Measurements from ENCODE around the gene PPM1B. TPM values are rescaled to one million over a fixed set of nuclear protein-coding genes. Genes with fewer than 3 reads are reported as not detected.

Gene PPM1B
- total and polyA plus RNA-seq, 2 of the 13 experiments (the other 11 are each of a cell fraction or from before 2014, with no cell fraction given) = 24.4 to 25.0 TPM

DNA sequence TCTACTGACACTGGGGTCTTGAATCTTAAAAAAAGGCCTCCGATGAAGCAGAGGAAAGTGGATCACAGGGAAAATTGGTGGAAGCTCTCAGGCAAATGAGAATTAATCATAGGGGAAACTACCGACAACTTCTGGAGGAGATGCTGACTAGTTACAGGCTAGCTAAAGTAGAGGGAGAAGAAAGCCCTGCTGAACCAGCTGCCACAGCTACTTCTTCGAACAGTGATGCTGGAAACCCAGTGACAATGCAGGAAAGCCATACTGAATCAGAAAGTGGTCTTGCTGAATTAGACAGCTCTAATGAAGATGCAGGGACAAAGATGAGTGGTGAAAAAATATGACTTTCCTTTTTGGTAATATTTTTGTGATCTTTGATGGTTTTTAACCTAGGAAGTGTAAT, 61.7 kb downstream of the PPM1B start:
- Histone ChIP-seq H4K20me1 (ENCODE audit: insufficient read depth, low read length) (no peaks in the 10 kb centered on the region; the same call in 1 of the 2 replicates), H3K9ac (ENCODE audit: insufficient read depth, low read depth, low read length) (no peak overlapping the region), H3K9me3 (ENCODE audit: low read length) (no peaks in the 10 kb centered on the region), H3K4me1 (ENCODE audit: insufficient read depth, low read length) (peaks cover 13% of the 10 kb centered on the region), H3K27ac (ENCODE audit: extremely low read length, insufficient read depth, low read length) (no peak overlapping the region), H3K4me2 (ENCODE audit: low read depth, low read length) (no peak overlapping the region), H3K4me3 (replicated peaks in 1 of 3; ENCODE audit: insufficient read depth in 1 of 3, low read depth in 2 of 3, low read length in 3 of 3) (no peak overlapping the region), H3K27me3 (ENCODE audit: control insufficient read depth in 1 of 2, insufficient read depth in 2 of 2, low read length in 2 of 2) (no peaks in the 10 kb centered on the region), H3K36me3 (replicated peaks in 1 of 2; ENCODE audit: control insufficient read depth in 1 of 2, insufficient read depth in 2 of 2, low read length in 2 of 2) (peaks cover 0 to 8% of the 10 kb centered on the region in 2 experiments; a peak in 1 of 5 replicates), H3K79me2 (ENCODE audit: insufficient read depth, low read length) (no peaks in the 10 kb centered on the region), H2AFZ (ENCODE audit: low read length) (no peak overlapping the region)
- POLR2A ChIA-PET = no interaction called here
- no TSS peak for BruUV-seq (replicated peaks)
- no peak for ATAC-seq
- intact Hi-C loops (cut with micrococcal nuclease; ENCODE audit: unreplicated experiment) (loop anchor here (5.0 kb wide), 1 partner anchor 63 kb away; the partner anchor contains the start of gene PPM1B), in situ Hi-C loops (cut with HindIII; ENCODE audit: extremely low pct_ligation_motif_present, low pct_unique_long_range_greater_than_20kb) (no loop called here)
- WGBS (ENCODE audit: low lambda C conversion rate) = 96% methylated on average over 3 of the region's 3 CpGs
- CTCF ChIA-PET (ENCODE audit: low intra/inter-chr PET ratio, low total read pairs) = no interaction called here
- DNase-seq (ENCODE audit: low spot score) = no peak
- TF ChIP-seq, protein P1, sequence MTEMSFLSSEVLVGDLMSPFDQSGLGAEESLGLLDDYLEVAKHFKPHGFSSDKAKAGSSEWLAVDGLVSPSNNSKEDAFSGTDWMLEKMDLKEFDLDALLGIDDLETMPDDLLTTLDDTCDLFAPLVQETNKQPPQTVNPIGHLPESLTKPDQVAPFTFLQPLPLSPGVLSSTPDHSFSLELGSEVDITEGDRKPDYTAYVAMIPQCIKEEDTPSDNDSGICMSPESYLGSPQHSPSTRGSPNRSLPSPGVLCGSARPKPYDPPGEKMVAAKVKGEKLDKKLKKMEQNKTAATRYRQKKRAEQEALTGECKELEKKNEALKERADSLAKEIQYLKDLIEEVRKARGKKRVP (CRISPR knock-in tag; IDR thresholded peaks at IDR 0.05) = no peak
- TF ChIP-seq ZZZ3 (CRISPR knock-in tag; IDR thresholded peaks at IDR 0.05; ENCODE audit: borderline replicate concordance) = no peak
- TF ChIP-seq ZNF232 (CRISPR knock-in tag; IDR thresholded peaks at IDR 0.05; ENCODE audit: borderline replicate concordance) = no peak
- TF ChIP-seq ATF1 (CRISPR knock-in tag; IDR thresholded peaks at IDR 0.05) = no peak
- FAIRE-seq = no peak

GRCh38 chr2:44233450-44234128, 64.9 kb downstream of the PPM1B start:
- DNase-seq (ENCODE audit: low spot score) = peak; percentile 79
- no peak overlapping the region for H3K9ac ChIP-seq (ENCODE audit: insufficient read depth, low read depth, low read length)
- TF ChIP-seq DNMT3B (CRISPR knock-in tag; conservative IDR thresholded peaks at IDR 0.05) (no peak), SAP130 (CRISPR knock-in tag; IDR thresholded peaks at IDR 0.05; ENCODE audit: low read depth) (peak; percentile 38; the same call in 1 of the 2 replicates), ZNF232 (CRISPR knock-in tag; IDR thresholded peaks at IDR 0.05; ENCODE audit: borderline replicate concordance) (no peak), MAFG (CRISPR knock-in tag; IDR thresholded peaks at IDR 0.05) (no peak), KLF13 (CRISPR knock-in tag; IDR thresholded peaks at IDR 0.05) (no peak), ZNF24 (IDR thresholded peaks at IDR 0.05) (peak; percentile 83), EP300 (IDR thresholded peaks at IDR 0.05; ENCODE audit: low read depth in 2 of 2, low read length in 2 of 2) (peak in 1 of 2 experiments; percentile 46; a peak in 1 of 4 replicates), EP300 (CRISPR knock-in tag; IDR thresholded peaks at IDR 0.05; ENCODE audit: borderline replicate concordance) (no peak), ATF3 (CRISPR knock-in tag; IDR thresholded peaks at IDR 0.05) (peak; percentile 75; the same call in 1 of the 2 replicates), DPF2 (CRISPR knock-in tag; IDR thresholded peaks at IDR 0.05; ENCODE audit: borderline replicate concordance, low read depth) (peak; percentile 23; the same call in 1 of the 2 replicates)
- TF ChIP-seq, protein P2, sequence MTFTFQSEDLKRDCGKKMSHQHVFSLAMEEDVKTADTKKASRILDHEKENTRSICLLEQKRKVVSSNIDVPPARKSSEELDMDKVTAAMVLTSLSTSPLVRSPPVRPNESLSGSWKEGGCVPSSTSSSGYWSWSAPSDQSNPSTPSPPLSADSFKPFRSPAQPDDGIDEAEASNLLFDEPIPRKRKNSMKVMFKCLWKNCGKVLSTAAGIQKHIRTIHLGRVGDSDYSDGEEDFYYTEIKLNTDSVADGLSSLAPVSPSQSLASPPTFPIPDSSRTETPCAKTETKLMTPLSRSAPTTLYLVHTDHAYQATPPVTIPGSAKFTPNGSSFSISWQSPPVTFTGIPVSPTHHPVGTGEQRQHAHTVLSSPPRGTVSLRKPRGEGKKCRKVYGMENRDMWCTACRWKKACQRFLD (CRISPR knock-in tag; IDR thresholded peaks at IDR 0.05; ENCODE audit: borderline replicate concordance) = no peak

More at GRCh38 chr2:44233450-44234128, 64.9 kb downstream of the PPM1B start:
- no peaks in the 10 kb centered on the region for H3K79me2 ChIP-seq (ENCODE audit: insufficient read depth, low read length)
- intact Hi-C loops (cut with micrococcal nuclease; ENCODE audit: unreplicated experiment) (loop anchor here (5.0 kb wide), 1 partner anchor 66 kb away; the partner anchor contains the start of gene PPM1B), in situ Hi-C loops (cut with HindIII; ENCODE audit: extremely low pct_ligation_motif_present, low pct_unique_long_range_greater_than_20kb) (no loop called here)
- ChIA-PET CTCF (ENCODE audit: low intra/inter-chr PET ratio, low total read pairs) (no interaction called here), POLR2A (interaction anchor here (0.9 to 1.2 kb wide), 3 partner anchors 11 to 65 kb away, joined by 3 to 4 read pairs (median 4); partner anchors contain the start of gene PPM1B)
- no peak overlapping the region for H3K4me3 ChIP-seq (replicated peaks in 1 of 3; ENCODE audit: insufficient read depth in 1 of 3, low read depth in 2 of 3, low read length in 3 of 3)
- peaks cover 13% of the 10 kb centered on the region for H3K4me1 ChIP-seq (ENCODE audit: insufficient read depth, low read length)
- H2AFZ ChIP-seq (ENCODE audit: low read length) = no peak overlapping the region
- 43% methylated on average over 2 of the region's 2 CpGs for WGBS (ENCODE audit: low lambda C conversion rate)
- no peak overlapping the region for H3K4me2 ChIP-seq (ENCODE audit: low read depth, low read length)
- no peak overlapping the region for H3K27ac ChIP-seq (ENCODE audit: extremely low read length, insufficient read depth, low read length)
- ATAC-seq = peak; percentile 81
- H3K9me3 ChIP-seq (ENCODE audit: low read length) = no peaks in the 10 kb centered on the region
- peak; percentile 66 for FAIRE-seq
- no TSS peak for BruUV-seq (replicated peaks)
- peaks cover 0 to 3% of the 10 kb centered on the region in 2 experiments; a peak in 1 of 5 replicates for H3K36me3 ChIP-seq (replicated peaks in 1 of 2; ENCODE audit: control insufficient read depth in 1 of 2, insufficient read depth in 2 of 2, low read length in 2 of 2)
- H3K27me3 ChIP-seq (ENCODE audit: control insufficient read depth in 1 of 2, insufficient read depth in 2 of 2, low read length in 2 of 2) = no peaks in the 10 kb centered on the region
- H4K20me1 ChIP-seq (ENCODE audit: insufficient read depth, low read length) = no peaks in the 10 kb centered on the region; the same call in 1 of the 2 replicates
